Chondrocyte (in vitro differentiated cells): ENCODE results near the gene POTEI. TPM values are rescaled to one million over a fixed set of nuclear protein-coding genes. Genes with fewer than 3 reads are reported as not detected.
"Not testable (repeated sequence)": the region's sequence is repeated elsewhere in the genome, so short reads cannot be mapped to it uniquely, and the experiment has no call there.

Source experiments
- DNase-seq: peaks from one replicate; pipeline ENCODE4 v3.0.0; 2021; ENCODE audit warnings: mixed read lengths, low spot score
- H3K27ac Mint-ChIP-seq: one replicate; pipeline ENCODE4 v1.8.0; 2021; ENCODE audit warnings: mild to moderate bottlenecking, moderate library complexity, mixed read lengths; ENCODE audit not compliant: unreplicated experiment
- H3K27me3 Mint-ChIP-seq: 2 replicates; pipeline ENCODE4 v1.8.0; 2021; ENCODE audit warnings: low read depth, mixed read lengths
- H3K36me3 Mint-ChIP-seq: 2 replicates; pipeline ENCODE4 v1.8.0; 2021; ENCODE audit warnings: low read depth, mixed read lengths
- H3K4me1 Mint-ChIP-seq: 2 replicates; pipeline ENCODE4 v1.8.0; 2021; ENCODE audit warnings: low read depth, mild to moderate bottlenecking, mixed read lengths
- H3K4me3 Mint-ChIP-seq: one replicate; pipeline ENCODE4 v1.8.0; 2021; ENCODE audit warnings: mild to moderate bottlenecking, moderate library complexity, mixed read lengths; ENCODE audit not compliant: unreplicated experiment
- H3K9me3 Mint-ChIP-seq: 2 replicates; pipeline ENCODE4 v1.8.0; 2021; ENCODE audit warnings: low read depth, mixed read lengths
- total RNA-seq: library from RNA; stranded (reverse); gene quantifications from 3 replicates; pipeline ENCODE4 v1.2.1, GENCODE V29; 2021

Gene POTEI
- total RNA-seq, 1 donor from 2014 or later = 1.0 TPM

GRCh38 chr2:130529545-130529944 lies 20.4 kb upstream of the POTEI start:
- not testable (repeated sequence) for H3K9me3 Mint-ChIP-seq, H3K36me3 Mint-ChIP-seq, H3K27ac Mint-ChIP-seq, H3K4me1 Mint-ChIP-seq, DNase-seq, H3K27me3 Mint-ChIP-seq, H3K4me3 Mint-ChIP-seq

GRCh38 chr2:130527365-130527967 lies 18.3 kb upstream of the POTEI start:
- H3K27ac Mint-ChIP-seq, H3K36me3 Mint-ChIP-seq, H3K9me3 Mint-ChIP-seq, H3K27me3 Mint-ChIP-seq, H3K4me1 Mint-ChIP-seq, H3K4me3 Mint-ChIP-seq, DNase-seq: not testable (repeated sequence)

- DNase-seq, H3K4me3 Mint-ChIP-seq, H3K27me3 Mint-ChIP-seq, H3K36me3 Mint-ChIP-seq, H3K27ac Mint-ChIP-seq, H3K4me1 Mint-ChIP-seq, H3K9me3 Mint-ChIP-seq: not testable (repeated sequence)
Observed at GRCh38 chr2:130522390-130522789, 13.3 kb upstream of the POTEI start.

GRCh38 chr2:130520992-130521391 lies 11.9 kb upstream of the POTEI start, which contains the start of gene CFC1B:
Gene CFC1B, plus strand, starts transcription at chr2:130521222. Its CDS starts 263 bp downstream, at chr2:130521485.
- not testable (repeated sequence) for DNase-seq, H3K9me3 Mint-ChIP-seq, H3K4me1 Mint-ChIP-seq, H3K36me3 Mint-ChIP-seq, H3K4me3 Mint-ChIP-seq, H3K27me3 Mint-ChIP-seq, H3K27ac Mint-ChIP-seq

GRCh38 chr2:130518516-130519106 lies 9.5 kb upstream of the POTEI start:
- not testable (repeated sequence) for H3K27me3 Mint-ChIP-seq, H3K4me1 Mint-ChIP-seq

GRCh38 chr2:130511747-130512451 lies 2.8 kb upstream of the POTEI start:
- H3K27ac Mint-ChIP-seq, H3K9me3 Mint-ChIP-seq, H3K27me3 Mint-ChIP-seq, H3K4me1 Mint-ChIP-seq, DNase-seq, H3K36me3 Mint-ChIP-seq, H3K4me3 Mint-ChIP-seq: not testable (repeated sequence)

More at GRCh38 chr2:130518516-130519106, 9.5 kb upstream of the POTEI start:
- not testable (repeated sequence) for DNase-seq, H3K4me3 Mint-ChIP-seq, H3K36me3 Mint-ChIP-seq, H3K27ac Mint-ChIP-seq, H3K9me3 Mint-ChIP-seq

GRCh38 chr2:130510807-130511746 lies 1.9 kb upstream of the POTEI start:
- not testable (repeated sequence) for H3K4me3 Mint-ChIP-seq, H3K27ac Mint-ChIP-seq, H3K27me3 Mint-ChIP-seq, H3K36me3 Mint-ChIP-seq, DNase-seq, H3K9me3 Mint-ChIP-seq, H3K4me1 Mint-ChIP-seq

- H3K27ac Mint-ChIP-seq, H3K9me3 Mint-ChIP-seq, DNase-seq, H3K4me1 Mint-ChIP-seq, H3K4me3 Mint-ChIP-seq, H3K27me3 Mint-ChIP-seq, H3K36me3 Mint-ChIP-seq: not testable (repeated sequence)
Observed at GRCh38 chr2:130491073-130491472, 18.1 kb downstream of the POTEI start.

GRCh38 chr2:130455413-130455812 lies 53.7 kb downstream of the POTEI start:
- not testable (repeated sequence) for H3K4me3 Mint-ChIP-seq, H3K4me1 Mint-ChIP-seq, H3K9me3 Mint-ChIP-seq, H3K27me3 Mint-ChIP-seq, H3K36me3 Mint-ChIP-seq, H3K27ac Mint-ChIP-seq, DNase-seq

- H3K4me1 Mint-ChIP-seq, H3K27me3 Mint-ChIP-seq, H3K9me3 Mint-ChIP-seq, DNase-seq, H3K27ac Mint-ChIP-seq, H3K36me3 Mint-ChIP-seq, H3K4me3 Mint-ChIP-seq: not testable (repeated sequence)
Observed at GRCh38 chr2:130454712-130455083, 54.4 kb downstream of the POTEI start.

GRCh38 chr2:130453955-130454711 lies 55.0 kb downstream of the POTEI start:
- not testable (repeated sequence) for H3K9me3 Mint-ChIP-seq, H3K27me3 Mint-ChIP-seq, H3K27ac Mint-ChIP-seq, H3K4me1 Mint-ChIP-seq, DNase-seq, H3K36me3 Mint-ChIP-seq, H3K4me3 Mint-ChIP-seq

- H3K27me3 Mint-ChIP-seq, H3K9me3 Mint-ChIP-seq, H3K4me3 Mint-ChIP-seq, DNase-seq, H3K27ac Mint-ChIP-seq, H3K36me3 Mint-ChIP-seq, H3K4me1 Mint-ChIP-seq: not testable (repeated sequence)
Observed at GRCh38 chr2:130452897-130453296, 56.2 kb downstream of the POTEI start.
